ENCODE measurements around the gene BRD9.
"Not testable (repeated sequence)": the region's sequence is repeated elsewhere in the genome, so short reads cannot be mapped to it uniquely, and the experiment has no call there.

Gene BRD9

DNA sequence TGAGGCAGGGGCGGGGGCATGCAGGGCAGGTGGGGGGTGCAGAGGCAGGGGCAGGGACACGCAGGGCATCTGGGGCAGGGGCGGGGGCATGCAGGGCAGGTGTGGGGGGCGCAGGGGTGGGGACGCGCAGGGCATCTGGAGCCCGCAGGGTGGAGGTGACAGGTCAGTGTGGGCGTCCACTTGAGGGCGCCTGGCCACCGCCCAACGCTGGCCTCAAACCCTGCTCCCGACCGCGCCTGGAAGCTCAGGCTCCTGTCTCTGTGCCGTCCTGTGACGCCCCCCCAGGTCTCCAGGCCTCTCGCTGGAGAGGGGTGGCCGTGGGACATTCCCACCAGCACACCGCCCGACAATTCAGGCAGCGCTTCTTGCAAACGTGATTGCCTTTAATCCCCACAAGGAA, 48.7 kb downstream of the BRD9 start:
- not testable (repeated sequence) for DNase-seq (ENCODE audit: low read depth in 2 of 2)

GRCh38 chr5:843371-843770, 49.2 kb downstream of the BRD9 start:
- not testable (repeated sequence) for DNase-seq (ENCODE audit: low read depth in 2 of 2)

- DNase-seq (ENCODE audit: low read depth in 2 of 2) = not testable (repeated sequence)
These were observed 50.0 kb downstream of the BRD9 start for GRCh38 chr5:842402-843221.

DNA sequence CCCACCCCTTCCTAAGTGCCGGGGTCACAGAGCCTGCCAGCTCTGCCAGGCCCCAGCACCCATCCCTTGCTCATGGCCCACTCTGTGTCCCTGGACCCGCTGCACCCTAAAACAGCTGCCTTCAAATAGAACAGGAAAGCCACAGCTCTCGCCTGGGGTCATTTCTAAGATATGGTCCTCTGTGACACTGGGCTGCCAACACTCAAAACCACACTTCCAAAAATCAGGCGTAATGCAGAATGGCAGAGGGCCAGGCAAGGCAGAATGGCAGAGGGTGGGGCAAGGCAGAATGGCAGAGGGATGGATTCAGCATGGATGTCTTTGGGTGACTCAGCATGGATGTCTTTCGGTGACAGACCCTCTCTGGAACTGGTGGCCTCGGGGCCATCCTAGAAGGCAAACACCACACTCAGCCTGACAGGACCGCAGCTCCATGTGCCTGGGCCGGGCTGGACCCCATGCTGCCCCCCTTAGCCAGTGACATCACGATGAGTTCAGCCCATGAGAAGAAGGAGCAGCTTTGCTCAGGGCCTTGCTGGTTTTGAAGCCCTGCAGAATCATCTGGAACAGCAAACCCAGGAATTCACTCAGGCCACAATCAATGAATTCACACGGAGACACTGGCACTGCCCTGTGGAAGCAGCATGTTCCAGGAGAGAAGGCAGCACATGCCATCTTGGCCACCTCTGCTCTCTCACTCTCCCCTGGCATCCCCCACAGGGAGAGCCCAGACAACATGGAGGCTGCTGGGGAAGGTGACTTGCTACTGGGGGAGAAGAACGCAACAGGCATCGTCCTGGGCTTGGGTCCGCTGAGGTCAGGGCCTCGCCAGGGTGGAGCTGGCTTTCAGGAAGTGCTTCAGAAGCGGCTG, 50.8 kb downstream of the BRD9 start:
- not testable (repeated sequence) for DNase-seq (ENCODE audit: low read depth in 2 of 2)

DNA sequence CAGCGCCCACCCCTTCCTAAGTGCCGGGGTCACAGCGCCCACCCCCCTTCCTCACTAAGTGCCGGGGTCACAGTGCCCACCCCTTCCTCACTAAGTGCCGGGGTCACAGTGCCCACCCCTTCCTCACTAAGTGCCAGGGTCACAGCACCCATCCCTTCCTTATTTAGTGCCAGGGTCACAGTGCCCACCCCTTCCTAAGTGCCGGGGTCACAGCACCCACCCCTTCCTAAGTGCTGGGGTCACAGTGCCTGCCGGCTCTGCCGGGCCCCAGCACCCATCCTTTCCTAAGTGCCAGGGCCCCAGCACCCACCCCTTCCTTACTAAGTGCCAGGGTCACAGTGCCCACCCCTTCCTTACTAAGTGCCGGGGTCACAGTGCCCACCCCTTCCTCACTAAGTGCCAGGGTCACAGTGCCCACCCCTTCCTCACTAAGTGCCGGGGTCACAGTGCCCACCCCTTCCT, 51.6 kb downstream of the BRD9 start:
- DNase-seq (ENCODE audit: low read depth in 2 of 2) = not testable (repeated sequence)

DNA sequence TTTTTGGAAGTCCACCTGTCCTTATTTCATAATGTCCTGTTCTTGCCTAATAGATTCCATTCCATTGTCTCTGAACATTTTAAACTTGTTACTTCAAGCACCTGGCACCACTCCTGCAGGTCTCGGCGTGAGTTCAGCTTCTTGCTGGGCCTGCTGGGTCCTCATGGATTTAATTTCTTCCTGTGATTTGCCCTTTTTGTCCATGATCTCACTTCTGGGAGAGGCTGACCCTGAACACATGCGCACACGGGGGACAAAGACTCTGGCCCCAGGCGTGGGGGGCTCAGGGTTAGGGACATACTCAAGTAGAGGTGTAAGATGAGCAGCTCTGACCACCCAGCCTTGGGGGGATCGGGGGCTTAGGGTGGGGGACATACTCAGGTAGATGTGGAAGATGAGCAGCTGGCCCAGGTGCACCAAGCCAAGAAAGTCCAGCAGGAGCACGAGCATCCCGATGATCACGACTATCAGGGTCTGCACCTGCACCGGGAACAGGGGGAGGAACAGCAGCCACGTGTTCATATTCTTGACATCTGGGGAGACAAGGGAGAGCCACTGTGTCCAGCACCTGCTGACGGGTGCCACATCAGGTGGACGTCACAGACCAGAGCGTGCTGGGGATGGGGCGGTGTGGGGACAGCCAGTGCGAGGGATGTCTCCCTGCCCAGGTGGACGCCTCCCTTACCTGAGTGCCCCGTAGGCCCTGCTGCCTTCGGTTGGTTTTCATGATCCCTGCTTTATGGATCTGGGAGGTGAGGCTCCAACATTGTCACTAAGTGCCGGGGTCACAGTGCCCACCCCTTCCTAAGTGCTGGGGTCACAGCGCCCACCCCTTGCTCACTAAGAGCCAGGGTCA, 52.3 kb downstream of the BRD9 start:
- DNase-seq (ENCODE audit: low read depth in 2 of 2) = not testable (repeated sequence)

DNA sequence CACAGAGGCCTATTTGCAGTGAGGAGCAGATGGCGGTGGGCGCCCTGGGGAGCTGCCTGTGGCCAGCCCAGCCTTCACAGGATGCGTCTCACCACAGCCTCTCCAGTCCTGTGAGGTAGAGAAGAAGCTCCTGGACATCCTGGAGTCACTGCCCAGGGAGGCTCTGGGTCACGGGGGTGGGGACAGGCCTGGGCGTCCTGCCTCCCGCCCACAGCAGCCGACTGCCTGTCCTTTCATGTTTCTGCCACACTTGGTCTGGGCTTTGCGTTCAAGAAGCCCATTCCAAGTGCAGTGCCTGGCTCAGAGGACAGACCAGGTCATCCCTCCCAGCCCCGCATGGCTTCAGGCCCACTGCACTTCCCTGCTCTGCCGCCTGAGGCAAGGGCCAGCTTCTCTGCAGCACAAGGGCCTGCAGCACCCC, 54.2 kb downstream of the BRD9 start:
- DNase-seq (ENCODE audit: low read depth in 2 of 2) = not testable (repeated sequence)

GRCh38 chr5:837621-838121, 54.9 kb downstream of the BRD9 start:
- not testable (repeated sequence) for DNase-seq (ENCODE audit: low read depth in 2 of 2)

- DNase-seq (ENCODE audit: low read depth in 2 of 2) = not testable (repeated sequence)
These were observed 56.5 kb downstream of the BRD9 start for GRCh38 chr5:835933-836612.

GRCh38 chr5:834013-834412, 58.6 kb downstream of the BRD9 start:
- not testable (repeated sequence) for DNase-seq (ENCODE audit: low read depth in 2 of 2)

DNA sequence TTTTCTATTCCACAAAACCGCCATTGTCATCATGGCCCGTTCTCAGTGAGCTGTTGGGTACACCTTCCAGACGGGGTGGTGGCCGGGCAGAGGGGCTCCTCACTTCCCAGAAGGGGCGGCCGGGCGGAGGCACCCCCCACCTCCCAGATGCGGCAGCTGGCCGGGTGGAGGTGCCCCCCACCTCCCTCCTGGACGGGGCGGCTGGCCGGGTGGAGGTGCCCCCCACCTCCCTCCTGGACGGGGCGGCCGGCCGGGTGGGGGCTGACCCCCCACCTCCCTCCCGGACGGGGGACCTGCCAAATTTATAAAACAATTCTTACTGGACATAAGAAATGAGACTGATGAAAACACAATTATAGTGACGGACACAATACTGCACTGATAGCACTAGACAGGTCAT, 64.4 kb downstream of the BRD9 start:
- not testable (repeated sequence) for DNase-seq (ENCODE audit: low read depth in 2 of 2)

GRCh38 chr5:825544-825943, 67.1 kb downstream of the BRD9 start:
- not testable (repeated sequence) for DNase-seq (ENCODE audit: low read depth in 2 of 2)

DNA sequence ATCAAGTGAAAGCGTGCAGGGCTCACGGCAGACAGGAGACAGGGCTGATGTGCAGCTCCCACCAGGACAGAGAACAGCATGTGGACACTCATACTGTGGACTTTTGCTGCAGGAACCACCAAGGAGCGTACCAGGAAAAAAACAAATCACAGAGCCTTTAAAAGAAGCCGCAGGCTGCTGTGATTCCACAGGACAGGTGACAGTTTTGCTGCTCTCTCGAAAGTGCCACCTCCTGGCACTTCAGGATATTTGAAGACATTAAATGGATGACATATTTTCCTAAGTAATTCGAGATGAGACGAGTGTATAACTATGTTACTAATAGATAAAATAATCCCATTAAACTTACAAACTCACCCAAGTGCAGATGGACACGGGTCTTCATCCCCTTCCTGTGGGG, 71.1 kb downstream of the BRD9 start:
- DNase-seq (ENCODE audit: low read depth in 2 of 2) = no peak

DNA sequence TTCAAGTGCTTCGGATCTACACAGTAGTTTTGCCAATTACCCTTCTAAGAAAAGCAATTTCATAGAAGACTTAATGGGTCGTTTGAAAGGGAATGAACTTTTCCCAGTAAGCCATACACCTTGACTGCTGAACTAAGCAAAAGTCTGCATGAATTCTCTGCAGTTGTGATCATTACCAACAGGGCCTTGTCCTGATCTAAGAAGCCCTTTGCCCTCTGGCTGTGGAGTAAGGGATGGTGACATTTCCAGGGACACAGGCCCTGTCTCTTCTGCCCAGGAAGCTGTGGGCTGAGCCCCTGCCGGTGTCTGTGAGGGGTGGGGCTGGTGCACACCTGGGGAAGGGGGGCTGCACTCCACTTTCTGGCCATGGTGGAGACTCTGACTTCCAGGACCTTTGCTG, 72.4 kb downstream of the BRD9 start:
- no peak for DNase-seq (ENCODE audit: low read depth in 2 of 2)

DNA sequence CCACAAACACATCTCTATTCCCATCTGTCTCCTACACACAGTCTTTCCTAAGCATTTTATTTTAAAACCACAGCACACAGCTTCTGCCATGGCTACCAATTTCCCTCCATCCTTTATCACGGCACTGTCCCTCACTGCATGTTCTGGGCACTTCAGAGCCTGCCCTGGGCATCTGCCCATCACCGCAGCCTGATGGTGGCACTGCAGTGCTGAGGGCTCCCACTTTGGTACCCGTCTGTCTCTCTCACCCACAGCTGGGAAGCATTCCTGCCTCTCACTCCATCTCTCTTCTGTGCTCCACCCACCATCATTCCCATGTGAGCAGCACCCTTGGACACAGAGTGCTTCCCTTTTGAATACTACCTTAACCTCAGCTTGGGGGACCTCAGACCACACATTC, 73.5 kb downstream of the BRD9 start:
- DNase-seq (ENCODE audit: low read depth in 2 of 2) = no peak

DNA sequence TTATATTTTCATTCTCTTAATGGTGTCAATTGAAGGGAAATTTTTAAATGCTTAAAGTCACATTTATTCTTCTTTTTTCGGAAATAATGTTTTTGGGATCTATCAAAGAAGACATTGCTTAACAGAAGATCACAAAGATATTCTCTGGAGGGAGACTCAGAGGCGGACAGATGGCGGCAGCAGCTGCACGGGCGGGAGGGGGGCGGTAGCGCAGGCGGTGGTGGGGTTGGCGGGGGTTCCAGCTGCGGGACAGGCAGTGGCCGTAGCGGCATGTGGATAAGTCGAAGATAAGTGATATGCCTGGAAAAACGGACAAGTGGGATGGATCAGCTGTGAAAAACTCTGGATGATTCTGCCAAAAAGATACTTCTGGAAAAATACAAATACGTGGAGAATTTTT, 76.4 kb downstream of the BRD9 start:
- no peak for DNase-seq (ENCODE audit: low read depth in 2 of 2)

- no peak for DNase-seq (ENCODE audit: low read depth in 2 of 2)
These were observed 77.2 kb downstream of the BRD9 start for GRCh38 chr5:815449-815848.

Data from stimulated activated CD4-positive, alpha-beta T cell treated with anti-CD3 and anti-CD28 coated beads, Interleukin-12 subunit alpha, Interleukin-12 subunit beta, amount 100 ng/mL, for 24 hours (primary cell).